Globus pallidus (tissue), 1 donor: ENCODE data around the gene LHX1.

Experiments
- DNase-seq: peaks from one replicate; pipeline ENCODE4 v3.0.0-alpha.2; 2015; ENCODE audit warnings: low spot score

The LHX1 gene

GRCh38 chr17:36972186-36972700, 35.0 kb downstream of the LHX1 start:
- DNase-seq, result no peak

GRCh38 chr17:36972905-36973304, 35.6 kb downstream of the LHX1 start:
- DNase-seq, result no peak

- DNase-seq, result no peak
Observed at GRCh38 chr17:36975922-36976515, 38.7 kb downstream of the LHX1 start.

- DNase-seq, result no peak
Observed at GRCh38 chr17:36977066-36977465, 39.8 kb downstream of the LHX1 start.

- DNase-seq, result no peak
Observed at GRCh38 chr17:36977568-36977967, 40.3 kb downstream of the LHX1 start.

- no peak for DNase-seq
Observed at GRCh38 chr17:36978810-36979564, 41.7 kb downstream of the LHX1 start.

GRCh38 chr17:36979565-36979941, 42.3 kb downstream of the LHX1 start:
- DNase-seq, result no peak

- no peak for DNase-seq
Observed at GRCh38 chr17:36980280-36980761, 43.0 kb downstream of the LHX1 start.

- DNase-seq, result no peak
Observed at GRCh38 chr17:36983618-36984017, 46.3 kb downstream of the LHX1 start.

GRCh38 chr17:36989173-36989572, 51.9 kb downstream of the LHX1 start:
- no peak for DNase-seq

- no peak for DNase-seq
Observed at GRCh38 chr17:36992701-36993100, 55.4 kb downstream of the LHX1 start.

GRCh38 chr17:36993227-36993626, 56.0 kb downstream of the LHX1 start:
- no peak for DNase-seq
